ENCODE data around the gene RPA3. TPM values are rescaled to one million over a fixed set of nuclear protein-coding genes. Genes with fewer than 3 reads are reported as not detected.

RPA3 gene
- total and polyA plus RNA-seq, 2 donors (not counting 3 experiments of a cell fraction or from before 2014, with no cell fraction given), result 15.6 to 34.4 TPM

DNA sequence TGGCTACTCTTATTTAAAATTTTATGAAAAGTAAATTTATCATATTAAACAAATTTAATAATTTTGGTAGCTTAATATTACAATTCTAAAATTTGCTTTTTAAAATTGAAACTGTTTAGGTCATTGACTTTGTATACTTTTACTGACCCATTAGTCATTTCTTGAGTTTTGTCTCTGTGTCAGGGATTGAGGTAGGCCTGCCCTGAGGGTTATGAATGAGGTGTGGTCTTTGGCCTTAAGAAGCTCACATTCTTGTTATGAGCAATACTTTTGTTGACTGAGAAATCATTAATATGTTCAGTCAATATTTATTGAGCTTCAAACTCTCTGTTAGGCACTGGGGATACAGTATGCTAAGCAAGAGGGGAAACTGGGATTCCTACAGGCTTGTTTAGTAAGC is 47.0 kb upstream of the RPA3 start:
- POLR2A ChIA-PET, result no interaction called here

More for the DNA sequence above, 47.0 kb upstream of the RPA3 start:
- Histone ChIP-seq H3K36me3 (ENCODE audit: control insufficient read depth in 2 of 2, extremely low read depth in 1 of 2, insufficient read depth in 2 of 2, low read length in 2 of 2) (no peaks in the 10 kb centered on the region), H3K9me1 (replicated peaks; ENCODE audit: control insufficient read depth, extremely low read depth, insufficient read depth, low read length) (no peaks in the 10 kb centered on the region), H3K27ac (ENCODE audit: insufficient read depth, low read depth, low read length) (no peak overlapping the region), H3K9ac (replicated peaks; ENCODE audit: extremely low read depth, insufficient read depth, low read length) (no peak overlapping the region), H3K27me3 (ENCODE audit: control insufficient read depth in 2 of 2, insufficient read depth in 2 of 2, low read length in 2 of 2) (no peaks in the 10 kb centered on the region), H2AFZ (ENCODE audit: low read depth, low read length) (no peak overlapping the region), H3K4me1 (ENCODE audit: control insufficient read depth, extremely low read depth, insufficient read depth, low read length) (peaks cover 11% of the 10 kb centered on the region), H3K79me2 (ENCODE audit: control insufficient read depth, insufficient read depth, low read length) (no peaks in the 10 kb centered on the region), H3K4me2 (ENCODE audit: insufficient read depth, low read length) (no peak overlapping the region), H3K9me3 (replicated peaks; ENCODE audit: control insufficient read depth, insufficient read depth, low read length) (no peaks in the 10 kb centered on the region), H4K20me1 (replicated peaks; ENCODE audit: control insufficient read depth, extremely low read depth, insufficient read depth, low read length) (no peaks in the 10 kb centered on the region), H3K4me3 (replicated peaks in 1 of 3; ENCODE audit: insufficient read depth in 1 of 3, low read depth in 1 of 3, low read length in 3 of 3) (no peak overlapping the region)
- TF ChIP-seq MYC (IDR thresholded peaks at IDR 0.05; ENCODE audit: low read depth, low read length) (no peak), JUN (IDR thresholded peaks at IDR 0.05; ENCODE audit: borderline replicate concordance, insufficient read depth, insufficient read length, low read depth) (no peak), CTCF (IDR thresholded peaks at IDR 0.05; ENCODE audit: extremely low read depth in 1 of 2, insufficient read depth in 1 of 2, low read depth in 1 of 2, low read length in 2 of 2) (no peak), GATA2 (IDR thresholded peaks at IDR 0.05; ENCODE audit: insufficient read depth, insufficient read length, low read depth, low read length) (no peak), POLR2AphosphoS5 (IDR thresholded peaks at IDR 0.05; ENCODE audit: insufficient read depth, low read depth, low read length) (no peak), POLR2A (IDR thresholded peaks at IDR 0.05; ENCODE audit: low read depth, low read length) (no peak), FOS (IDR thresholded peaks at IDR 0.05; ENCODE audit: borderline replicate concordance, insufficient read depth, low read length) (no peak), EZH2 (IDR thresholded peaks at IDR 0.05; ENCODE audit: borderline replicate concordance, low read depth, low read length, severe bottlenecking) (no peak)
- TF ChIP-seq, protein P1, sequence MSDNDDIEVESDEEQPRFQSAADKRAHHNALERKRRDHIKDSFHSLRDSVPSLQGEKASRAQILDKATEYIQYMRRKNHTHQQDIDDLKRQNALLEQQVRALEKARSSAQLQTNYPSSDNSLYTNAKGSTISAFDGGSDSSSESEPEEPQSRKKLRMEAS (IDR thresholded peaks at IDR 0.05; ENCODE audit: insufficient read depth, insufficient read length), result no peak
- intact Hi-C loops (cut with micrococcal nuclease), result no loop called here
- CTCF ChIA-PET, result interaction anchor here (0.7 to 6.6 kb wide), 6 partner anchors 9 to 425 kb away, joined by 3 to 56 read pairs (median 8); no protein-coding TSS in a partner anchor
- dilution Hi-C loops (cut with MboI; ENCODE audit: extremely low pct_ligation_motif_present, low sequenced_read_pairs), result no loop called here
- FAIRE-seq (no peak), DNase-seq (ENCODE audit: low read depth, low spot score) (no peak)
- BruUV-seq (replicated peaks), result no TSS peak
